Heart right ventricle (tissue), 16 donors: ENCODE measurements around the gene DDX24. TPM values are rescaled to one million over a fixed set of nuclear protein-coding genes. Genes with fewer than 3 reads are reported as not detected.

Experiments
- ATAC-seq, 8 donors: fragments of 200-7000 bp; cut with Tn5 transposase; one replicate each; pipeline ENCODE4 v1.9.1; 2020; ENCODE audit warnings: mild to moderate bottlenecking in 8 of 8, moderate library complexity in 8 of 8, moderate number of reproducible peaks in 1 of 8
- DNase-seq, 2 donors: peaks; one replicate each; pipeline ENCODE4 v3.0.0-alpha.2; 2020
- H3K27ac ChIP-seq, 10 donors: fragments of 200-600 bp; sonication (generic) in 2 of 10; one replicate each; pipeline versions ENCODE4 v1.5.0 to v1.8.0; 2020 to 2022; ENCODE audit warnings: mild to moderate bottlenecking in 3 of 10
- H3K27me3 ChIP-seq, 7 donors: fragments of 200-600 bp; one replicate each; pipeline ENCODE4 v1.8.0; 2021 to 2022; ENCODE audit warnings: mild to moderate bottlenecking in 2 of 7
- H3K36me3 ChIP-seq, 9 donors: fragments of 200-600 bp; sonication (generic) in 1 of 9; one replicate each; pipeline versions ENCODE4 v1.5.0 to v1.8.0; 2020 to 2022; ENCODE audit warnings: mild to moderate bottlenecking in 2 of 9
- H3K4me1 ChIP-seq, 9 donors: fragments of 200-600 bp; sonication (generic) in 1 of 9; one replicate each; pipeline versions ENCODE4 v1.5.0 to v1.8.0; 2020 to 2022; ENCODE audit warnings: mild to moderate bottlenecking in 4 of 9
- H3K4me3 ChIP-seq, 10 donors: fragments of 200-600 bp; sonication (generic) in 2 of 10; one replicate each; pipeline versions ENCODE4 v1.5.0 to v1.8.0; 2020 to 2022; ENCODE audit warnings: mild to moderate bottlenecking in 7 of 10, moderate library complexity in 2 of 10
- H3K9me3 ChIP-seq, 11 donors: fragments of 200-600 bp in 10 of 11; sonication (generic) in 2 of 11; one replicate each; pipeline versions ENCODE4 v1.5.0 to v1.8.0; 2013 to 2022; ENCODE audit warnings: mild to moderate bottlenecking in 2 of 11, control low read depth in 1 of 11, moderate library complexity in 1 of 11
- WGBS, 2 donors: extraction: QIAGEN DNeasy Blood & Tissue Kit; methylation state at CpG; one replicate each; pipeline ENCODE4 v1.1.7; 2013; ENCODE audit warnings: inconsistent platforms in 1 of 2; 5-methylcytosine and 5-hydroxymethylcytosine counted together
- intact Hi-C, 10 donors: fragments of 100-400 bp; cut with DNase I; formaldehyde crosslinking; loops; one replicate each; pipeline versions ENCODE4 v1.11.1 to v1.14.2; 2022
- polyA plus RNA-seq, 2 donors: library from polyadenylated mRNA; stranded (reverse); fragments of 200-250 nt; gene quantifications; one replicate each; pipeline ENCODE4 v1.2.3, GENCODE V29; 2013
- total RNA-seq, 10 donors: library from RNA; stranded (reverse); fragmentation: NEBNext Ultra II Directional in 3 of 10; extraction: Animal tissue kit (Norgen Biotek cat#: 25700) in 3 of 10; gene quantifications; one replicate each; pipeline versions ENCODE4 v1.2.1 to v1.2.4, GENCODE V29; 2021 to 2023
- TF ChIP-seq, protein P1 (sequence below), 9 donors: fragments of 200-600 bp; sonication (generic) in 2 of 9; IDR thresholded peaks; one replicate each; pipeline versions ENCODE4 v1.5.0 to v1.8.0; 2021 to 2022; ENCODE audit warnings: antibody characterized with exemption in 9 of 9, mild to moderate bottlenecking in 5 of 9, moderate library complexity in 1 of 9
- donor health status: Arrhythmogenic right ventricular cardiomyopathy.
- donor health status: ischemic (EF 13 %, LVEDD 7.1; RV severe dilation, severe dysfunction).
- donor health status: healthy with polysubstance abuse.
- donor health status: DM: no; HTN: yes; CAD: no.
- donor health status: DM: no; HTN: no; CAD: no.
- donor health status: ischemic (EF 25% LVEDD 6.9; RV normal size, moderate dysfunction).
- donor health status: ischemic (EF 25% LVEDD 5.7; RV mildly dilated, moderate dysfunction).
- donor health status: healthy.
- donor health status: DM: yes; HTN: yes; CAD: no.
- donor health status: Ischemic cardiomyopathy.
- donor health status: ischemic (EF 35%, LVEDD 5.7; RV mildly dilated, moderate dysfunction).
- donor health status: nonischemic (EF 11% LVEDD 7.7; RV severe dilation, severe dysfunction).
- donor health status: DM: yes; HTN: yes; CAD: no.
- donor health status: PGD.
- donor health status: ischemic (EF 29% LVEDD 5.4; RV normal size, mild dysfunction).
- donor health status: nonischemic (EF 23%, LVEDD 6.1; RV moderate dilation, normal function).

DDX24 gene
- total and polyA plus RNA-seq, 12 donors: 94.1 to 269 (median 234) TPM

DNA sequence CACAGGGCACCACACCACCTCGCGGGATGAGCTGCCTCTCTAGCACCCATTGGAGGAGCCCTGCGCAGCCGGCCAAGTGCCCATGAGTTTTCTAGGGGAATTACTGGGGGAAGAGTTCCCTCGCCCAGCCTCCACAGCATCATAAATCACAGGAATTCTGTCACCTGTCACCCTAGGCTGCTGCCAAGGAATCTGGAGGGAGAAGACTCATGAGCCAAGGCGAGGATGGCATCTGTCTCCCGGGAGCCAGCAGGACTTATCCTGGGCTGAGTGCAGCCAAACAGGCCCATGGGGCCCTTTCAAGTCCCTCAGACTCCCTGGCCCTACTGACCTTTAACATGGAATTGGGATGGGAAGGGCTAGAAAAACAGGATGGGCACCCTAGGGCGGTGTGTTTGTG, 62.7 kb downstream of the DDX24 start:
- intact Hi-C loops: no loop called here
- H3K27me3 ChIP-seq: peaks cover 0 to 4% (median 0%) of the 10 kb centered on the region in 7 donors
- TF ChIP-seq, protein P1, sequence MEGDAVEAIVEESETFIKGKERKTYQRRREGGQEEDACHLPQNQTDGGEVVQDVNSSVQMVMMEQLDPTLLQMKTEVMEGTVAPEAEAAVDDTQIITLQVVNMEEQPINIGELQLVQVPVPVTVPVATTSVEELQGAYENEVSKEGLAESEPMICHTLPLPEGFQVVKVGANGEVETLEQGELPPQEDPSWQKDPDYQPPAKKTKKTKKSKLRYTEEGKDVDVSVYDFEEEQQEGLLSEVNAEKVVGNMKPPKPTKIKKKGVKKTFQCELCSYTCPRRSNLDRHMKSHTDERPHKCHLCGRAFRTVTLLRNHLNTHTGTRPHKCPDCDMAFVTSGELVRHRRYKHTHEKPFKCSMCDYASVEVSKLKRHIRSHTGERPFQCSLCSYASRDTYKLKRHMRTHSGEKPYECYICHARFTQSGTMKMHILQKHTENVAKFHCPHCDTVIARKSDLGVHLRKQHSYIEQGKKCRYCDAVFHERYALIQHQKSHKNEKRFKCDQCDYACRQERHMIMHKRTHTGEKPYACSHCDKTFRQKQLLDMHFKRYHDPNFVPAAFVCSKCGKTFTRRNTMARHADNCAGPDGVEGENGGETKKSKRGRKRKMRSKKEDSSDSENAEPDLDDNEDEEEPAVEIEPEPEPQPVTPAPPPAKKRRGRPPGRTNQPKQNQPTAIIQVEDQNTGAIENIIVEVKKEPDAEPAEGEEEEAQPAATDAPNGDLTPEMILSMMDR (IDR thresholded peaks at IDR 0.05): no peak
- H3K27ac ChIP-seq: no peak overlapping the region
- DNase-seq: no peak
- no peak for ATAC-seq
- peaks cover 0 to 4% (median 0%) of the 10 kb centered on the region in 9 donors for H3K4me1 ChIP-seq
- WGBS, 2 donors: 75 to 83% methylated on average over 8 of the region's 8 CpGs
- H3K9me3 ChIP-seq: no peaks in the 10 kb centered on the region
- H3K4me3 ChIP-seq: no peak overlapping the region
- no peaks in the 10 kb centered on the region for H3K36me3 ChIP-seq

DNA sequence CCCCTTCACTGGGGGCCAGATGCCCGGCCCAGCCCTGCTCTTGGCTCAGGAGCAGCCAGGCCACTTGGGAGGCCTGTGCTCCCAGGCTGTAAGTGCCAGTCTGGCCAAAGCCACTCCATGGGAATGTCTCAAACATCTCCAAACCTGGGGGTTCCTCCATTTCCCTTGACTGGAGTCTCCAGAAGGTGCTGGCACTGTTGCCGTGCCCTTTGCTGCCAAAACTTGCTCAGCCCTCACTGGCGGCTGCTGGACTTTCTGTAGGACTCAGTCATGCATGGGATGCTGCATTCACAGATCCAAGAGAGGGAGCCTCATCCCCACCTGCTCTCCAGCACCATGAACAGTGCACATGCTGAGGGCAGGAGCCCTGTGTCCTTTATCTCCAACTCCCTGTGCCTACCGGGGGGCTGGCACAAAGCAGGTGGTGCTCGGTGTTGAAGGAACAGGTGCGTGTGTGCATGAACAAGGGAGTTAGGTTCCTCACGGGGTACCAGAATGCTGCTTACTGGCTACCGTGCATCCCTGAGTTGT, 64.5 kb downstream of the DDX24 start:
- Histone ChIP-seq H3K36me3 (no peaks in the 10 kb centered on the region), H3K27me3 (peaks cover 0 to 1% (median 0%) of the 10 kb centered on the region in 7 donors), H3K4me3 (no peak overlapping the region), H3K27ac (no peak overlapping the region), H3K4me1 (peaks cover 0 to 8% (median 0%) of the 10 kb centered on the region in 9 donors), H3K9me3 (no peaks in the 10 kb centered on the region)
- TF ChIP-seq, protein P1 (IDR thresholded peaks at IDR 0.05): no peak
- no peak for DNase-seq
- 76 to 84% methylated on average over 8 of the region's 8 CpGs for WGBS, 2 donors
- intact Hi-C loops: no loop called here
- peak in 1 of 8 donors; percentile 15 for ATAC-seq

DNA sequence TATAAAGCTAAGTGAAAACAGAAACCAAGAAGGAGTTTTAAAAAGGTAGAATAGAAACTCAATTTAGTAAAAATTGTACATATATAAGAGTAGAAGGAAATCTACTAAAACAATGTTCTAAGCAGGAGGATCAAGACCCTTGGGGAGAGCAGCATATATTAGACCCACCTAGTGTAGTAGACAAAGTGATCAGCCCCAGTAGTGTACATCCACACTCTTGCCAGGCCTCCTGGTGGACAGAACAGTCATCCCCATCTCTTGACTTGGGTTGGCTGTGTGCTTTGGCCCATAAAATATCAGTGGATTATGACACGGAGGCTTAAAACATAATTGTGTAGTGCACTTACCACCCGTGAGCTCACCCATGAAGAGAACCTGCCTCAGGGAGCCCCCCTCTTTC, 65.8 kb downstream of the DDX24 start:
- H3K27ac ChIP-seq: no peak overlapping the region
- TF ChIP-seq, protein P1 (IDR thresholded peaks at IDR 0.05): no peak
- WGBS, 2 donors: 92% methylated on average over 2 of the region's 2 CpGs
- H3K4me3 ChIP-seq: no peak overlapping the region
- DNase-seq (no peak), ATAC-seq (no peak)
- peaks cover 0 to 9% (median 0%) of the 10 kb centered on the region in 7 donors for H3K27me3 ChIP-seq
- H3K36me3 ChIP-seq: no peaks in the 10 kb centered on the region
- H3K4me1 ChIP-seq: peaks cover 0 to 6% (median 0%) of the 10 kb centered on the region in 9 donors
- intact Hi-C loops: no loop called here
- H3K9me3 ChIP-seq: no peaks in the 10 kb centered on the region

DNA sequence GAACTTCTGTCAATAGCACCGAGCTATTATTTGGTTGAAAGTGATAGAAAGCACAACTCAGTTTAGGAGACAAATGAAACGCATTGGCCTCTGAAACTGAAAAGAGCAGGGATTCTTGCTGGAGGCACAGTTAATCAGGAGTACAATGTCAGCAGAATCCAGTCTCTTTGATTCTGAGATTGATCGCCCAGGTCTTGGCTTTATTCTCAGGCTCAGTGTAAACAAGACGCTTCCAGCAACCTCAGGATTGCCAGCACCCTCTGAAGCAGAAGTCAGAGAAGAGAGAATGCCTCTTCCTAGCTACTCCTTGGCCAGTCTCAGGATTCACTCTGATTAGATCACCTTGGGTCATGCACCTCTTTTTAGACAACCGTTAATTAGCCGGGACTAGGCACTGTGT, 66.6 kb downstream of the DDX24 start:
- WGBS, 2 donors: 70 to 82% methylated on average over 6 of the region's 6 CpGs
- DNase-seq (no peak), ATAC-seq (no peak)
- Histone ChIP-seq H3K9me3 (no peaks in the 10 kb centered on the region), H3K27ac (no peak overlapping the region), H3K4me3 (no peak overlapping the region), H3K36me3 (no peaks in the 10 kb centered on the region), H3K27me3 (peaks cover 0 to 9% (median 0%) of the 10 kb centered on the region in 7 donors), H3K4me1 (peaks cover 0 to 6% (median 0%) of the 10 kb centered on the region in 9 donors)
- TF ChIP-seq, protein P1 (IDR thresholded peaks at IDR 0.05): no peak
- intact Hi-C loops: no loop called here
